ACC112 (cell line): ENCODE results near the gene TSPAN18.

Experiments
- H2AFZ ChIP-seq: fragments of 200-600 bp; sonication (generic); one replicate; pipeline ENCODE4 v1.6.0; 2017; ENCODE audit warnings: antibody characterized with exemption, low read length; ENCODE audit not compliant: unreplicated experiment
- H3K27ac ChIP-seq: fragments of 200-600 bp; sonication (generic); 2 replicates; pipeline ENCODE4 v1.5.1; 2014; ENCODE audit warnings: low read depth, mild to moderate bottlenecking, antibody characterized with exemption, low read length, moderate library complexity
- H3K27me3 ChIP-seq: fragments of 200-600 bp; sonication (generic); 2 replicates; pipeline ENCODE4 v1.6.1; 2014; ENCODE audit warnings: mild to moderate bottlenecking, antibody characterized with exemption, low read length, moderate library complexity, mixed read lengths; ENCODE audit not compliant: insufficient read depth
- H3K36me3 ChIP-seq: fragments of 200-600 bp; sonication (generic); 2 replicates; pipeline ENCODE4 v1.6.1; 2016; ENCODE audit warnings: mild to moderate bottlenecking, antibody characterized with exemption, low read length, moderate library complexity, mixed read lengths; ENCODE audit not compliant: insufficient read depth
- H3K4me1 ChIP-seq: fragments of 200-600 bp; sonication (generic); one replicate; pipeline ENCODE4 v1.6.1; 2016; ENCODE audit warnings: low read length, mixed read lengths; ENCODE audit not compliant: insufficient read depth, unreplicated experiment, control insufficient read depth
- H3K4me3 ChIP-seq: fragments of 200-600 bp; sonication (generic); 2 replicates; pipeline ENCODE4 v1.5.1; 2014; ENCODE audit warnings: mild to moderate bottlenecking, low read depth, low read length
- H3K79me2 ChIP-seq: fragments of 200-600 bp; sonication (generic); one replicate; pipeline ENCODE4 v1.6.0; 2016; ENCODE audit warnings: low read length; ENCODE audit not compliant: control insufficient read depth, unreplicated experiment, insufficient read depth

TSPAN18 gene

DNA sequence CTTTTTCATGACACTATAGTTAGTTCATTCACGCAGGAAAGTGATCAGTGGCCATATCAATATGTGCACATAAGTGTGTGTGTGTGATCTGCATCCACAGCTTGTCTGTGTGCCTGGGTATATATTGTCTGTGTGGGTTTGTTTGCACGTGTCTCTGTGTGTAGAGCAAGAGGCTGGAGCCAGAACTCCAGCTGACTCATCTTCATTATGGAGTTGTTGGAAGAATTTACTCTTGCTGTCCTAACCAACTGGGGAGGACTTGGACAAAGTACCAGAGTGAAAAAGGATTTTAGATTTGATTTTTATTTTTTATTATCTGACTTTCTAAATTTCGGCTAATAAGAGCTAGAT lies 160.0 kb downstream of the TSPAN18 start:
- Histone ChIP-seq H3K36me3 (no peaks in the 10 kb centered on the region), H3K27me3 (peaks cover 5% of the 10 kb centered on the region; the same call in 1 of the 2 replicates), H3K4me3 (no peak overlapping the region), H3K4me1 (no peaks in the 10 kb centered on the region), H2AFZ (no peak overlapping the region), H3K79me2 (no peaks in the 10 kb centered on the region), H3K27ac (no peak overlapping the region)

DNA sequence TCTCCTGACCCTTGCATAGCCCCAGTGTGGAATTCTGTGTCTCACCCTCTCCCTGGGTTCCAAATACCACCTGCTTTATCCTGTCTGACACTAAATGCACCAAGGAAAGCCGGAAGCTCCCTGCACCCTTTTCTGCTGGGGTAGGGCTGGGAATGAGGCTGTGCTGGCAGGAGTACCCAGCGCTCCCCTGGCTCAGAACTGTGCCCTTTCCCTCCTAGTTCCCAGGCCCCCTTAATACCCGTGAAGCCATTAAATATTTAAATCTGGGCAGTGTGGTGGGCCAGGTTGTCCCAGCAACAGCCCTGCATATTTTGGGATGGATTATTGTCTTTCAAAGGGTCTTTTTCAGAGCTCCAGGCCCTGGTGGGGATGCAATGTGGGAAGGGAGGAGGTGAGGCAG lies 160.9 kb downstream of the TSPAN18 start:
- Histone ChIP-seq H3K4me3 (no peak overlapping the region), H3K36me3 (no peaks in the 10 kb centered on the region), H3K27ac (no peak overlapping the region), H3K79me2 (no peaks in the 10 kb centered on the region), H3K4me1 (no peaks in the 10 kb centered on the region), H3K27me3 (no peaks in the 10 kb centered on the region), H2AFZ (no peak overlapping the region)

DNA sequence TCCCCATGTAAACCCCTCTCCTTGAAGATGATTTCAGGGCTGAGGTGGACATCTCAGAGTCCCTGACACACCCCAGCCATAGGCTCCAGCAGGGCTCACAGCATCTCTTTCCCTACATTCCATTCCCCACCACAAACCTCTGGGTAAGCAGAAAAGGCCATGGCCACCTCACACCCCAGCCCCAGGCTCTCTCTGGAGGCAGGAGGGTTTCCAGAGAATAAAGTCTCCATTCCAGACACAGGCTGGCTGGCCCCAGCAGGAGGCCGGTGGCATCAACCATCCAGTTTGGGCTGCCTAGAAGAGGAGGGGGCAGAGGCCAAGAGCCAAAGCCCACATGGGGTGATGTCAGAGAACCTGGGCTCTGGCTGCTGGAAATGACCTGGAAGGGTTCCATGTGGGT lies 162.5 kb downstream of the TSPAN18 start:
- H3K79me2 ChIP-seq: no peaks in the 10 kb centered on the region
- H3K4me3 ChIP-seq: no peak overlapping the region
- H2AFZ ChIP-seq: no peak overlapping the region
- no peaks in the 10 kb centered on the region for H3K36me3 ChIP-seq
- no peaks in the 10 kb centered on the region for H3K4me1 ChIP-seq
- H3K27me3 ChIP-seq: no peaks in the 10 kb centered on the region
- no peak overlapping the region for H3K27ac ChIP-seq

DNA sequence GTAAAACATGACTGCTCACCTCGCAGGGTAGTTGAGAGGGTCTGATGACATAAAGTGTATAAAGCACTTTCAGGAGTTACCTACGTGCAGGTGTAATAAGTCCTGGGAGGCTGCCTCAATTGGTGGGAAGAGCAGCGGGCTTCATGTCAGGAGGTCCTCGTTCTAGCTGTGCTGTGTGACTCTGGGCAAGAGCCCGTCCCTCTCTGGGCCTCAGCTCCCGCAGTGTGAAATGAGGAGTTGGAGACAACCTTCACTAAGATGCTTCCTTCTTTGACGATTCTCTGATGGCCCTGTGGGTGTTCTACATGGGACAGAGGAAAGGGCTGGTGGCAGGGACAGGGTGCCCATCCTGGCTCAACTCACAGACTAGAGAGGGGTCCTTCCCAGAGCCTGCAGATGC lies 166.1 kb downstream of the TSPAN18 start:
- no peak overlapping the region for H2AFZ ChIP-seq
- H3K4me3 ChIP-seq: no peak overlapping the region

DNA sequence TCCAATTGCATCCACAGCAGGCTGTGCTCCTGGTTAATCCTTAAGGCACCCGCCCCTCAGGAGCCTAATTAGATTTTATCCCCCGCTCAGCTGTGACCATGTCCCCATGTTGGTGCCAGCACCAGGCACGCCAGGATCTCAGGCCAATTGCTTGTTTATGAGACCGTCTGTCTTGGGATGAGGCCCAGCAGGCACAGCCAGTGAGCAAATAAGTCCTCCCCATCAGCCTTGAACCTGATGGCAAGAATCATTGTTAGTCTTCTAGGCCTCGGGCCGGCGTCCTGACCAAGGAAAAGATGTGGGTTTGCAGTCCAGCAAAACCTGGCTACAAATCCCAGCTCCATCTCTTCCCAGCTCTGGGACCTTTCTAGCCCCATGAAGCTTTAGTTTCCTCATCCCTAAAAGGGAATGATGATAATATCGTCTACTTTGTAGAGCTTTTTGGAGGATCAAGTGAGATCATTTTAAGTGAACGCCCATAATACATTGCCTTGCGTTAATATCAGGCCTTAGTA lies 166.6 kb downstream of the TSPAN18 start:
- Histone ChIP-seq H3K4me3 (no peak overlapping the region), H3K27ac (no peak overlapping the region), H2AFZ (no peak overlapping the region), H3K4me1 (no peaks in the 10 kb centered on the region), H3K27me3 (peaks cover 15% of the 10 kb centered on the region), H3K79me2 (no peaks in the 10 kb centered on the region), H3K36me3 (no peaks in the 10 kb centered on the region)

More for the DNA sequence above, 166.1 kb downstream of the TSPAN18 start:
- Histone ChIP-seq H3K36me3 (no peaks in the 10 kb centered on the region), H3K27ac (no peak overlapping the region), H3K27me3 (peaks cover 15% of the 10 kb centered on the region), H3K4me1 (no peaks in the 10 kb centered on the region), H3K79me2 (no peaks in the 10 kb centered on the region)

DNA sequence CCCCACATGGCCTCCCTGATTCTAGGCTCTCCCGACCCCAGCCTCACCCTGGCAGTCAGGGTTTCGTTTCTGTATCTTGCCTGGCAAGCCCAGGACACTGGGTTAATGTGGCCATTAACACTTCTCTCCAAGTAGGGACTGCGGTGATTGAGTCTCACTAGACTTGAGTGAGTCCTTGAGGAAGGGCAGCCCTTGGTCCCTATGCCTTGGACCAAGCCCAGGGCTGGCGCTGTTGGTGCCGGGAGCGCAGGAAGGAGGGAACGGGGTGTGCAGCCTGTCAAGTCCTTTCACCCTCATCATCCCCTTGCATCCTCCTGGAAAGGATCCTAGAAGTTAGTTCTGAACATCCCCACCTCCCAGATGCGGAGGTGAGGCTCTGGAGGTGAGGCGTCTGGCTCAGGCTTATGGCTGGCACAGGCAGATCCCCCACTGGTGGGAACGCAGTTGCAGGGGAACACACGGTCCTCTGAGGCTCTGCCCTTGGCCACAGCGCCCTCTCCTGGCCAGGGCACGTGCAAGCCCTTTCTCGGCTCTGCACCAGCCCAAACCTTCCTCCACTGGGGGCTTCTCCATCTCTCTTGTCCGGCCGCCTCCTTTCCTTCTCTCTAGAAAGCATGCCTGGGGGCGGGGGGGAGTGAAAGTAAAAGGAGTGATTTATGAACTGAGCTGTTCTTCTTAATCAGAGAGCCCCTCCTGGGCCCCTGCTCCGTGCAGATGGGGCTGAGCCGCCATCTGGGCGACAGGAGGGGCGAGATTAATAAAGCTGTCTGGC lies 167.3 kb downstream of the TSPAN18 start:
- peaks cover 15% of the 10 kb centered on the region for H3K27me3 ChIP-seq
- H3K4me1 ChIP-seq: no peaks in the 10 kb centered on the region
- H3K79me2 ChIP-seq: no peaks in the 10 kb centered on the region
- H3K4me3 ChIP-seq: no peak overlapping the region
- no peak overlapping the region for H2AFZ ChIP-seq
- no peaks in the 10 kb centered on the region for H3K36me3 ChIP-seq
- H3K27ac ChIP-seq: no peak overlapping the region

DNA sequence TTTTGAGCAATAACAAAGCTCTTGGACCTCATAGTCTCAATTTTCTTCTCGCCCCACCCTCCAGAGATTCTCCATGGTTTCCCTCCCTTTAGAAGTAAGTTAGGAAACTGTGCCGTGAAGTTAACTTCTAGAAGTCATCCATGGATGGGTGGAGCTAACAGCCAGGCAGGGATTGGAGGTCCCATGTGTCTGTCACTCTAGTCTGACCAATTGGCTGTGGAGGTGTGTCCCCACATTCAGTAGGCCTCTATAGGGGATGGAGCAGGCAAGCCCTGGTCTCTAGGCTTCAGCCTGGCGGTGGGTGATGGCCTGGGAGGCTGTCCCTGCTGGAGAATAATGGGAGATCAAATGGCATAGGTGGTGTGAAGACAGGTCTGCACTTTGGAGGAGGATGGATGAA lies 173.2 kb downstream of the TSPAN18 start:
- no peak overlapping the region for H3K27ac ChIP-seq
- no peaks in the 10 kb centered on the region for H3K4me1 ChIP-seq
- H2AFZ ChIP-seq: no peak overlapping the region
- peaks cover 17% of the 10 kb centered on the region for H3K27me3 ChIP-seq
- no peaks in the 10 kb centered on the region for H3K79me2 ChIP-seq
- H3K36me3 ChIP-seq: no peaks in the 10 kb centered on the region
- H3K4me3 ChIP-seq: no peak overlapping the region

DNA sequence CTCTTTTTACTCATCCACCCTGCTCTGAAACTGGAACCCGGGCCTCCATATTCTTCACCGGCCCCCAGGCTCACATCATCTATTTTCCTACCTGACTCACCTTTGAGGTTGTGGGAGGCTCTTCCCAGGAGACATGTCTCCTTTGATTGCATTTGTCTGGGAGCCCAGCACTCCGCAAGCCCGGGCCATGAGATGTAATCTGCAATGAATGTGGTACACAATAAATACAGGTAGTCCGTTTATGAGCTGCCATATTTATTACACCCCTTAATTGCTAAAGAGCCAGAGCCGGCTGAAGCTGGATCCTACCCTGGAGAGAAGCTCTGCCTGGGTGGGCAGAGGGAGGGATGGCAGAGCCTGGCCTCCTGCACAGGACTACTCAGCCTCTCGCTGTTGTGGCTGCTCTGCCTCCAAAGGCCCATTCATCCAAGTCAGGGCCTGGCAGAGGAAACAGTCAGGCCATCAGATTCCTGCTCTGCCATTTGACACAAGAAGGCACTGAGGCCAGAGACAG lies 174.4 kb downstream of the TSPAN18 start:
- no peaks in the 10 kb centered on the region for H3K36me3 ChIP-seq
- H3K4me1 ChIP-seq: no peaks in the 10 kb centered on the region

DNA sequence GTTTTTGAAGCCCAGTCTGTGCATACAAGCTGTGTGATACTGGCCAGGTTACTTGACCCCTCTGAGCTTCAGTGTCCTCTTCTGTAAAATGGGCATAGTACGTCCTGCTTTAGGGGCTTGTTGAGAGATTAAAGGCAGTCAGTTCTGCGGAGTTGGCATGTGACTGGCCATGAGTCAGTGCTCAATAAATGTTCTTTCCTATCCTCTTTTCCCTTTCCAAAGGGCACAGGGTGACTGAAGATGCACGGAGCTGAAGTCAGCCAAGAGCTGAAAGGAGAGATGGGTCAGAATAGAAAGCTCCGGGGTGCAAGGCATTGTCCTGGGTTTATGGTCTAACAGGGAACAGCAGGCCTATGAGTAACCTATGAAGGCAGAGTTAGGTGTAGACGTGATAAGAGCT lies 175.0 kb downstream of the TSPAN18 start:
- Histone ChIP-seq H3K27ac (no peak overlapping the region), H3K4me3 (no peak overlapping the region), H3K27me3 (peaks cover 11% of the 10 kb centered on the region; the same call in 1 of the 2 replicates), H3K4me1 (no peaks in the 10 kb centered on the region), H3K79me2 (no peaks in the 10 kb centered on the region), H2AFZ (no peak overlapping the region), H3K36me3 (no peaks in the 10 kb centered on the region)

More for the DNA sequence above, 174.4 kb downstream of the TSPAN18 start:
- Histone ChIP-seq H3K4me3 (no peak overlapping the region), H3K27ac (no peak overlapping the region), H3K79me2 (no peaks in the 10 kb centered on the region), H2AFZ (no peak overlapping the region), H3K27me3 (peaks cover 17% of the 10 kb centered on the region; the same call in 1 of the 2 replicates)

DNA sequence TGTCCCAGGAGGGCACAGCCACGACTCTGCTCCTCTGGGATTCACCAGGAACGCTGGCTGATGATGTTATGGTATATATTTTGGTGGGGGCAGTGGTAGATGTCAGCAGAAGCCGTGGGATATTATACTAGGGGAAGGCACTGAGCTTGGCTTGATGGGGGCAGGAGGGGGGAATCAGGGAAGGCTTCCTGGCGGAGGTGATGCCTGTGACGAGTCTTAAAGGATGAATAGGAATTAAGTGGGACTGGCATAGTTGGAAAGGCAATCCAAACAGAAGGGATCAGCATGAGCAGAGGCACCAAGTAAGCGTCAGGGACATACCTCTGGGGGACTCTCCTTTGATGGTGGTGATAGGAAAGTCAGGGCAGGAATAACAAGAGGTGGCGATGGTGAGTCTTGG lies 176.3 kb downstream of the TSPAN18 start:
- Histone ChIP-seq H3K79me2 (no peaks in the 10 kb centered on the region), H3K4me1 (no peaks in the 10 kb centered on the region), H3K27me3 (peaks cover 11% of the 10 kb centered on the region; the same call in 1 of the 2 replicates), H2AFZ (no peak overlapping the region), H3K27ac (no peak overlapping the region), H3K36me3 (no peaks in the 10 kb centered on the region), H3K4me3 (no peak overlapping the region)

DNA sequence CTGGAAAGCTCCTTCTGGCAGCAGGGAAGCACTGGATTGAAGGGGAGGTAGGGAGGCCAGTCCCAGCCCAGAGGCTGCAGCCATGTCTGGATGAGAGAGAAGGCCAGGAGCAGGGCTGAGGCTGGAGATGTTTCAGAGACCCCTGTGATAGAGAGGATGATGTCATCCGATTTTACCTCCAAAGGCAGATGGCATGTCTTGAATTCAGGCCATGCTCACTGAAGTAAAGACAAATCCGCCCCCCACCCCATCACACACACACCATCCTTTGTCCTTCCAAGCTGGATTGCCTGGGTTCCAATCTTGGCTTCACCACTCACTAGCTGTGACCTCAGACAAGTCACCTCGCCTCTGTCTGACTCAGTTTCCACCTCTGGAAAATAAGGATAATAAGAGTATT lies 176.8 kb downstream of the TSPAN18 start:
- peaks cover 11% of the 10 kb centered on the region; the same call in 1 of the 2 replicates for H3K27me3 ChIP-seq
- H3K4me3 ChIP-seq: no peak overlapping the region
- no peak overlapping the region for H3K27ac ChIP-seq

More for the DNA sequence above, 176.8 kb downstream of the TSPAN18 start:
- Histone ChIP-seq H3K36me3 (no peaks in the 10 kb centered on the region), H3K4me1 (no peaks in the 10 kb centered on the region), H3K79me2 (no peaks in the 10 kb centered on the region), H2AFZ (no peak overlapping the region)
